Fibroblast of peridontal ligament (primary cell): ENCODE results near the gene PELI2.
A peak's percentile ranks its signal among the peaks of the same experiment; 100 is the strongest.

Source experiments
- DNase-seq: peaks from one replicate; pipeline ENCODE4 v3.0.0-alpha.2; 2010; ENCODE audit errors: extremely low read depth

PELI2 gene

GRCh38 chr14:56119201-56119981, 1.2 kb downstream of the PELI2 start:
- DNase-seq: peak; percentile 38

- DNase-seq: peak; percentile 54
Measured at GRCh38 chr14:56120091-56120691, 2.0 kb downstream of the PELI2 start.

DNA sequence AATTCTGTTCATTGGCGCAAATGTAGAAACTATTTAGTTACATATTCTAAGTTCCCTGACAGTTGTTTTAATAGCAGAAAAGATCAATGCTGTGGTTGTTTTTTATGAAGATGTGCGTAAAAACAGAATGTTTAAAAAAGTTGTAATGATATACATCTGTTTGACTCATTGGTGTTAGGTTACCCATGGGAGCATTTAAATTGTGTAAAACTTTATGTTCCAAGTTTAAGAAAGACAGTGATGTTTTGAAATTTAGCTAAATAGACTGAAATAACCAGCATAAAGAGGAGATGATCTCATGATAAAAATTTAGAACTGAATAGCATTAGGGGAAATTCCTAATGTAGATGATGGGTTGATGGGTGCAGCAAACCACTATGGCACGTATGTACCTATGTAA, 3.6 kb downstream of the PELI2 start:
- peak; percentile 77 for DNase-seq

DNA sequence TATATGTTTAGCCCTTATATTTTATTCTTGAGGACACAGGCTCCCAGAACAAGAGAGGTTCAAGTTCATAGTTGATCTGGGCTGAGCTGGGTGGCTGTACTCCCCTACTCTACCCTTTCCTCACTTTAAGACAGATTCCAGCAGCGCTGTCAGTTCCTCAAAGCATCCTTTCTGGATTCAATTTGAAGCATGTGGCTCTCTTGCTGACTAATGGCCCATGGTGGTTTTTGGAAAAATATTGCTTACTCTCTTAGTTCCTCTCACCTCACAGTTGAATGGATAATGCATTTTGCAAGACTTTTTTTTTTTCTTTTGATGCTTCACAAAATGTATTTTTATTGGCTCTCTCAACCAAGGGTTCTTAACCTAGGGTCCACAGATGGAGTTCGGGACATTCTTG, 4.1 kb downstream of the PELI2 start:
- peak; percentile 68 for DNase-seq

- peak; percentile 35 for DNase-seq
Measured at GRCh38 chr14:56124327-56124726, 6.1 kb downstream of the PELI2 start.

- DNase-seq: no peak
Measured at GRCh38 chr14:56125772-56126636, 7.8 kb downstream of the PELI2 start.

- no peak for DNase-seq
Measured at GRCh38 chr14:56126637-56126913, 8.4 kb downstream of the PELI2 start.

- DNase-seq: no peak
Measured at GRCh38 chr14:56127156-56127555, 8.9 kb downstream of the PELI2 start.

DNA sequence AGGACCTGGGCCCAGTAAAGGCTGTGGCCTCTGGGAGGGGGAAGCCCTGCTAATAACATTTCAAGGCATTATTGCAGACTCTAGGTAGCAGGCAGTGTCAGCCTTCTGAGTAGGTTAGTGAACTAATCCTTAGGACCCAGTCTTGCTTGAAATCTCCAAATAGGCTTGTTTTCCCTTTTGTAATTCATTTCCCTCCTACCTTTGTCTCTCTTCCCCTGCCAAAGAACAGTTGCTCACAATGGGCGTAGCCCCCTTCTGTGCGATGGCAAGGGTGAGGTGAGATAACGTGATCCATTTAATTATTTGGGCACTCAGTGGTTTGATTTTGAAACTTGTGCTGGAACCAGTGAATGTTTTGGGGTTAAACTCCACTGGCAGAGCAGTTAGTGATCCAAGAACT, 10.9 kb downstream of the PELI2 start:
- DNase-seq: no peak

GRCh38 chr14:56129933-56130332, 11.7 kb downstream of the PELI2 start:
- DNase-seq: no peak

DNA sequence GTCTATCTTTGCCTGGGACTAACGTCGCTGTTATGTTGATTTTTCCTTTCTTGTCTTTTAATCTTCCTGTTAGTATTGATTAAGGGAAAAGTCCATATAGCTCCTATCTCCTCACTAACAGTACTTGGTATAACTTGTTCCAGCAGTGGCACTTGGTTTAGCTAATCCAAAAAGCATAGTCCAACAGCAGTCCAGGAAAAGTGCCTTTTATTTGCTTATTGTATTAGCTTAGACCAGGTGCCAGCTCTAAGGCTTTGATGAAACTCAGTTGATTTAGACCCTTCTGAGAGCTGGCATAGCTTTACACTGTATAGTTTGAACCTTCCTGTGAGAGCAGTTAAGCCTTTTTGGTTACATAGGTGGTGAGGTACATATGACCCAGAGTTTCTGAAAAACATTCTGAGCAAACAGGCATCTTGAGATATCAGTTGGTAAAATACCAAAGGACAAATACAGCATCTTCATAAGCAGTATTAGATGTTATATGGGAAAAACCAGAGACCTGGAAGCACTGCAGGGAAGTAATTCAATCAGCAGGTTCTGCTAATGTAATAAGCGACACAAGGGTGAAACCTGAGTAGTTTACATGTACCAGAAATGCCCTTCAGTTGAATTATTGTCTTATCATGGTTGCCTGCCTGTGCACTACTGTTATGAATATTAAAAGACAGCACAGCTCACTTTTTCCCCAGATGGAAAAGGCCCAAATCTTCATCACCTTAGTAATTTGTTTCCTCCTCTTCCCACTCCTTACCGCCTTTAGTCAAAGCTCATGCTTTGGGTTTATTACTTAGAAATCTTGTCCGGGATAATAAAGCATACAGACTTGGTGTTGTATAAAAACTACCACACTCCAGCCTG, 13.0 kb downstream of the PELI2 start:
- DNase-seq: no peak

- DNase-seq: no peak
Measured at GRCh38 chr14:56131865-56132833, 13.9 kb downstream of the PELI2 start.

GRCh38 chr14:56133547-56133946, 15.3 kb downstream of the PELI2 start:
- DNase-seq: no peak

GRCh38 chr14:56135001-56135400, 16.8 kb downstream of the PELI2 start:
- no peak for DNase-seq

- DNase-seq: no peak
Measured at GRCh38 chr14:56135668-56136067, 17.5 kb downstream of the PELI2 start.

DNA sequence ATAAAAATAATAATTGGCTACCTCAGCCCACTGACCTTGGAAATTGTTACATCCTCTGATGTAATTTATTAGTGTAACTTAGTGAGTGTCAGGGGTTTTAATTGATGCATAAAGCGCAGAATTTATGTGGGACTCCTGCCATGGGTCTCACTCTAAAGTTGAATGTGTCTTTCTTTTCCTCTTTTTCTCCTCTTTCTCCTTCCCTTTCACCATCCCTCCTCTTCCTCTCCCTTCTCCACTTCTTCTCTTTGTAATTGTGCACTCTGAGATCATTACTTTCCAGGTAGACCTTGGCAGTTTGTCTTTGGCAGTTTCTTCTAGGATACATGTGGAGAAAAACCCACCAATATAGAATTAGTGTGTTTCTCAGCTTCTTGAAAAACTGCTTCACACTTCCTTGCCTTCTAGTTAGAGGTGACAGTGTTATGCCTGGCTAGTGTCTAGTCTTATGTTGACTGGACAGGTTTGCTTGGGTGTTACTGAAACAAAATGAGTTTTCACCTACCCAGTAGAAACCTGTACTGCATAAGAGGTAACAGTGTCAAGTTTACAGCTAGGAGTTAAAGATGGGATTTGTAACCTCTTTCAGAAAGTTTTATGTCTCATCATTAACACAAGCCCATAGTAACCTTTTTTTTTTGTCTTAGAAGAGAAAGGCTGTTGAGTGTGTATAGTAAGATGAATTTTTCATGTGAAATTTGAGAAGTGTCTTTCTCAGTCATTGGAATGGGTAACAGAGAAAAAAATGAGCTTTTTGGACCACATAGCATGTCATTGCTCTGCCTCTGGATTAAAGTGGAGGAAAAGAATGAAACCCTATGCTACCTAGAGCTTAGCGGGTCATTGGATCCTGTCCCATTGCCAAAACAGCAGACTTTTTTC, 18.6 kb downstream of the PELI2 start:
- peak; percentile 59 for DNase-seq

- DNase-seq: no peak
Measured at GRCh38 chr14:56137453-56137807, 19.2 kb downstream of the PELI2 start.

DNA sequence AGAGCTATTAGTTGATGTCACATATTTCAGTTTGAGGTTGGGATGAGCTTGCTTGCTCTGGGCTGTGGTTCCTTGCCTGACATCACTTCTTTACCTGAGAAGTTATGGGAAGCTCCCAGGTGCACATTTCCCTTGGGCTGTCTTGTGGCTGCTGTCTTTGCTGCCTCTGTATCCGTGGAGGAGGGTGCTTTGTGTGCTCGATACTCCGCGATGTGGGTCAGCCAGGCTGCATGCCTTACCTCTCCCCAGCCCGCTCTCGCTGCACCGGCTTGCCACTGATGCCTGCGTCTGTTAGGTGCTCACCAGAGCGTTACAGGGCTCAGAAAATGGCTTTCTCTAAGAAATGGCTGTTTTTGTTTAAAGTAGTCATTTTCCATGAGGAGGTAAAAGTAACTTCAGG, 19.6 kb downstream of the PELI2 start:
- no peak for DNase-seq

GRCh38 chr14:56138928-56139327, 20.7 kb downstream of the PELI2 start:
- DNase-seq: no peak

GRCh38 chr14:56142314-56142713, 24.1 kb downstream of the PELI2 start:
- no peak for DNase-seq
